VCaP (cell line): Measurements from ENCODE around the gene ILDR2.

Experiments used
- H3K27ac ChIP-seq: fragments of 450-650 bp; 2 replicates; pipeline ENCODE4 v1.5.1; 2017
- TF ChIP-seq, protein P1 (sequence below): fragments of 450-650 bp; conservative IDR thresholded peaks from 2 replicates; pipeline ENCODE4 v1.5.1; 2017; ENCODE audit warnings: mild to moderate bottlenecking, moderate library complexity

ILDR2 gene

GRCh38 chr1:166980818-166981217 is 5.5 kb upstream of the ILDR2 start:
- TF ChIP-seq, protein P1, sequence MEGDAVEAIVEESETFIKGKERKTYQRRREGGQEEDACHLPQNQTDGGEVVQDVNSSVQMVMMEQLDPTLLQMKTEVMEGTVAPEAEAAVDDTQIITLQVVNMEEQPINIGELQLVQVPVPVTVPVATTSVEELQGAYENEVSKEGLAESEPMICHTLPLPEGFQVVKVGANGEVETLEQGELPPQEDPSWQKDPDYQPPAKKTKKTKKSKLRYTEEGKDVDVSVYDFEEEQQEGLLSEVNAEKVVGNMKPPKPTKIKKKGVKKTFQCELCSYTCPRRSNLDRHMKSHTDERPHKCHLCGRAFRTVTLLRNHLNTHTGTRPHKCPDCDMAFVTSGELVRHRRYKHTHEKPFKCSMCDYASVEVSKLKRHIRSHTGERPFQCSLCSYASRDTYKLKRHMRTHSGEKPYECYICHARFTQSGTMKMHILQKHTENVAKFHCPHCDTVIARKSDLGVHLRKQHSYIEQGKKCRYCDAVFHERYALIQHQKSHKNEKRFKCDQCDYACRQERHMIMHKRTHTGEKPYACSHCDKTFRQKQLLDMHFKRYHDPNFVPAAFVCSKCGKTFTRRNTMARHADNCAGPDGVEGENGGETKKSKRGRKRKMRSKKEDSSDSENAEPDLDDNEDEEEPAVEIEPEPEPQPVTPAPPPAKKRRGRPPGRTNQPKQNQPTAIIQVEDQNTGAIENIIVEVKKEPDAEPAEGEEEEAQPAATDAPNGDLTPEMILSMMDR = no peak
- no peak overlapping the region for H3K27ac ChIP-seq

GRCh38 chr1:166980383-166980782 is 5.0 kb upstream of the ILDR2 start:
- TF ChIP-seq, protein P1 = no peak
- H3K27ac ChIP-seq = no peak overlapping the region

GRCh38 chr1:166978821-166979220 is 3.5 kb upstream of the ILDR2 start:
- TF ChIP-seq, protein P1 = no peak
- no peak overlapping the region for H3K27ac ChIP-seq

DNA sequence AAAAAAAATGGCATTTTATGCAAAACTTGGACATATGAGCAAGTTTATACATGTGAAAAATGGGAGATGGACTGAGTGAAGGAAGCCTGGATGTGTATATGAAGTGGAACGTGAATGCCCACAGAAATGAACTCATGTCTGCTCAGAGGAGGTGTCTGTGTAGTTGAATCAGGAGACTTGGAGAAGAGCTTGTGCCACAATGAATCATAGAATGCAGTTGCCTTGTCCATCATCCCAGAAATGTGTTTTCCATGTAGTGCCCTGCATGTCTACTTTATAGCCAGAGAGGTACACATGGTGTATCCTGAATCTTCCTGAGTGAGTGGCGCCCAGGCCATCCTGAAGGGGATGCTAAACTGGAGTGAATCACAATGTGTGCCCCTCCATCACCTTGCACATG is 2.6 kb upstream of the ILDR2 start:
- TF ChIP-seq, protein P1 = no peak

DNA sequence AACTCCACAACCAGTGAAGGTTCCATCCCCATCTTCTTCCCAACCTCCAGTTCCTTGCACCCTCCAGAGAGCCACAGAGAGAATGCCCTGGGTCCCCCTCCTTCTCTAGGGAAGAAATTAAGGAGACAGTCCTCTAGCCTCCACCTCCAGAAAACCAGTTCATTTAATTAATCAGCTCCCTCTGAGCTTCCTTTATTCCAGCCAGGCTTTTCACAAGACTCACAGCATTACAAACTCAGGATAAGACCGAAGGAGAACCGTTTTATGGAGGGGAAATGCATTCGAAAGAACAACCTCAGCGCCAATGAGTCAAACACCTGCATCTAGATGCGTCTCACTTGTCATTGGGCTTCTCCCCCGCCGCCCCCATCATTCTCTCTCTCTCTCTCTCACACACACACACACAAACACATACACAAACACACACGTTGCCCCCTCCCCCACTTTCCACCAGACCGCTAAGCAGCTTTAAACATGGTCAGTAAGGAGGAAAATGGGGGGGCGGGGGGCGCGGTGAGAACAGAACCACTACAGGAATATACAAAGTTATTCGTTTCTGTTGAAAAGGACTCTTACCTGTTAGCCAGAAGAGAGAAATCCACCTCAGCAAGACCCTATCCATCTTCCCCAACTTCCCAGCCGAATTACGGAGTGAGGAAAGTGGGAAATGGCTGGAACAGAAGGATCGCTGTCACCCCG is 544 bp downstream of the ILDR2 start:
- H3K27ac ChIP-seq = peak overlapping the region; percentile 24; the same call in 1 of the 2 replicates
- TF ChIP-seq, protein P1 = no peak

More for the DNA sequence above, 2.6 kb upstream of the ILDR2 start:
- H3K27ac ChIP-seq = no peak overlapping the region

DNA sequence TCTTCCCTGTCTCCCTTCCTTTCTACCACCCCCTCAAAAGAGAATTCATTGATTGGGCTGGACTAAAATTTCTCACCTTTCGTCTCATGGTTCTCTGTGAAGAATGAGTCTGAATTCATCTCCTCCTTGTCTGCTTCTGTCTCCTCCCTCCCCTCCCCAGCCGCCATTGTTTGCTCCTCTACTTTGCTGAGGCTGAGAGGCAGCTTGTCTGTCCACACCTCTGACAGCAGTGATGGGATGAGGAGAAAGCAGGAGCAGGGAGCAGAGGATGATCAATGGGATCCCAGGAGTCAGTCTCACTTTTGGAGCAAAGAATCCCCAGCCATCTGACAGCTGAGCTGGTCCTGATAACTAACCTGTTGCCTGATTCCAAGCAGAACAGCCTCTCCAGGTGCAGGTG is 2.5 kb downstream of the ILDR2 start:
- no peak overlapping the region for H3K27ac ChIP-seq
- TF ChIP-seq, protein P1 = no peak

- no peak overlapping the region for H3K27ac ChIP-seq
- TF ChIP-seq, protein P1 = no peak
Observed at GRCh38 chr1:166972193-166972592, 3.1 kb downstream of the ILDR2 start.
